ENCODE results near the gene TCEANC2.

Gene TCEANC2

DNA sequence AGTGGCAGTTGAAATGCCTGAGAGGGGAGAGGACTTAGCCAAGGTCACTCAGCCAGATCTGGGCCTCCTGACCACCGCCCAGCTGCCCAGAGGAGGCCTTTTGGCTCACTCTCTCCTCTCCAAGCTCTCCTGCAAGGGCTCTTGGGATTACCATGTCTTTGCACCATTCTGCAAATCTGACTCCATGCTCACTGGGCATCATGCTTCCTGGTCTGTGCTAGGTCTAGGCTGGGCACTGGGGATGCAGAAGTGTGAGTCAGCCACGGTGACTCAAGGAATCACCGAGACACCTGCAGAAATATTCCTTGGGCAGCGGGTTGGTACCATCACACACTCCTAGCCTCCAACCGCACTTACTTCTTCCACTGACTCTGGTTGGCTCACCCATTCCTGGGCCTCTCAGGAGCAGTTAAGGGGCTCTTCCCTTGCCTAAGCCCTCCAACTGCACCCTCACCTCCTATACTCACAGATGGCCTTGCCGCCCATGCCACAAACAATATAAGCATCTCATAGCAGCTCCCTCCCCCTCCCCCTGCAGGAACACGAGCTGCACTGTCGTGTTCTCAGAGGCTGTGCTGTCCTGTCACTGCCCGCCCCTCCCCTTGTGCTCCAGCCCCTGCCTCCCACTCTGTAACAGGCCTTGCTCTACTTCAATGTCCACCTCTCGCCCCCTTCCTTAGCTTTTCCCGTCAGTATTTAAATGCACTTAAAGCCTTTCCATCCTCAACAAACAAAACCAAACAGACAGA lies 64.6 kb downstream of the TCEANC2 start:
- no peak for DNase-seq

DNA sequence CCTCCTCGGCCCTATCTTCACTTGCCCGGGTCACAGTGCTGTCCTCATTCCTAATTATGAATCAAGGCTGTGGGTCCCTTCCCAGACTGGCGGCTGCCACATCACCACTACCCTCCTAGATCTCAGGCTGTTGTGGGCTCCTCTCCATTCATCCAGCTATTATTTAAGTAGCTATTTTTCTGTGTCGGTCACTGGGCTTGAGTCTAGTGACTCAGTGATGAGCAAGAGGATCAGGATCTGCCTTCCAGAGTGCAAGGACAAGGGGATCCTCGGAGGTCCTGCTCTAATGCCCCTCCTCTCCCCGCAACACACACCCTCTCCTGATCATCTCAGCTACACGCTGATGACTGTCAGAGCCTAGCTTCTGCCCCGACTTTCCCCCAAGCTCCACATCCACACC lies 65.3 kb downstream of the TCEANC2 start:
- no peak for DNase-seq

DNA sequence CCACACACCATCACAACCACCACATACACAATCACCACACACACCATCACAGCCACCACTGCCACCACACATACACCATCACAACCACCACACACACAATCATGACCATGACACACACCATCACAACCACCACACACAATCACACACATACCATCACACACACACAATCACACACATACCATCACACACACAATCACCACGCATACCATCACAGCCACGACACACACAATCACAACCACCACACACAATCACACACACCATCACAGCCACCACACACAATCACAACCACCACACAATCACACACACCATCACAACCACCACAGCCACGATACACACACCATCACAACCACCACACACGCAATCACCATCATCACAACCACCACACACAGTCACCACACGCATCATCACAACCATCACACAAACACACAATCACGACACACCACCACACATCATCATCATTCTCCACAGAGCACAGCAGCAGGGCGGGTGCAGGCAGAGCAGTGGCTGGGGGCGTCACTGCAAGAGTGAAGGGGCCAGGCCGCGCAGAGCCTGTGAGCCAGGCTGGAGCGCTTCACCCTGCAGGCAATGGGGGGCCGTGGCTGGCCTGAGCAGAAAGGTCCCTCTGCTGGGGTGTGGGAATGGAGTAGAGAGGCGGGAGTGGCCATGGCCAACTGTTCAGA lies 66.8 kb downstream of the TCEANC2 start:
- DNase-seq = no peak

DNA sequence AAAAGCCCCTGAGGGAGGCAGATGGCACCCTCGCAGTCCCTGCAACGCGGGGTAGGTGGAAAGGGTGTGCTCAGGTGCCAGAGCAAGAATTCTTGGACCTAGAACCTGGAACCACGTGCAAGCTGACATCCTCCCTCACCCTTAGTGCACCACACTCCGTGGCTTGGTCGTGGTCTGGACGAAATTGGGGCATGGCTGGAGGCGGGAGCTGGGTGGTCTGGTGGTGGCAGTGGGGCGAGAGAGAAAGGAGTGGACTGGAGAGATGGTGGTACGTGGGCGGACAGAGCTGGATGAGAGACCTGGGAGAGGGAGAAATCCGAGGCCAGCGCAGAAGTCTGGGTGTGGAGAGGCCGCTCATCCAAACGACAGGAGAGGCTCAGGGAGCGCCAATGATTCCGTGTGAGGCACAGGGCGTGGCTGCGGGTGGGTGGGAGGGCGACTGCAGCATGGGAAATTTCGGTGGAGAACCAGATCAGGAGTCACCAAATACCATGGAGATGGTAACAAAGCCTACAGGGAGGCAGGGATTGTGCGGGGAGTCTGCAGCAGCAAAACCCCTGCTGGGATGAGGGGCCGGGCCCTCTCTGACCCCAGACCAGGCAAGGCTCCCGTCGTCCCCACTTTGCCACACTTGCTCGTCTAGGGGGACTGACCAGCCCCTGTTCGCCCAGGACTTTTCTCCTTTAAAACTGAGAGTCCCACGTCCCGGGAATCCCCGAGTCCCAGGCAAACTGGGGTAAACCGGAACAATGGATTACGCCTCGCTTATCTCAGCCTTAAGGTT lies 67.5 kb downstream of the TCEANC2 start:
- no peak for DNase-seq

DNA sequence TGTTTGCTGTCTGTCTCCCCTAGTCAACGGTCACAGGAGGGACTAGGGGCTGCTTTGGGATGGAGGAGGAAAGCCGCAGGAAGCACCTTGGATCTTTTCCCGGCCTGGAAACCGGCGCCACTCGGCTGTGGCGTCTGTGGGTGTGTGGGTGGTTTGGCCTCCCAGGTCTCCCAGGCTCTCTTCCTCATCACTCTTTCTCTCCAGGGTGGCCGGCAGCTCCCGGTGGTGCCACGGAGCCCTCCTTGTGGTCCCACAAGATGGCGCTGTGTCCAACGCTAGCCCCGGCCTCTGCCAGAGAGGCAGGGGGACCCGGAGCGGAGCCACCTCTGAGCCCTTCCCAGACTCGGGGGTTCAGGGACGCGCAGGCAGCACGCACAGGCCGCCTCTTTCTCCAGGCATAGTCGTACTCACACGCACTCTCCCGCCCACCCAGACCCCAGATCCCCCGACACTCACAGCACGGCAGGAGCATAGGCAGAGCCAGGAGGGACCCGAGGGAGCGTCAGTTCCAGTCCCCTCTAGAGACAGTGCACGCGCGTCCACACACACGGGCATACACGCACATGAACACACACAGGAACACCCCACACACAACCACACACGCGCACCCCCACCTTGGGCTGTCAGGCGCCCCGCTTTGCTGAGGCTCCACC lies 68.2 kb downstream of the TCEANC2 start:
- DNase-seq = no peak

DNA sequence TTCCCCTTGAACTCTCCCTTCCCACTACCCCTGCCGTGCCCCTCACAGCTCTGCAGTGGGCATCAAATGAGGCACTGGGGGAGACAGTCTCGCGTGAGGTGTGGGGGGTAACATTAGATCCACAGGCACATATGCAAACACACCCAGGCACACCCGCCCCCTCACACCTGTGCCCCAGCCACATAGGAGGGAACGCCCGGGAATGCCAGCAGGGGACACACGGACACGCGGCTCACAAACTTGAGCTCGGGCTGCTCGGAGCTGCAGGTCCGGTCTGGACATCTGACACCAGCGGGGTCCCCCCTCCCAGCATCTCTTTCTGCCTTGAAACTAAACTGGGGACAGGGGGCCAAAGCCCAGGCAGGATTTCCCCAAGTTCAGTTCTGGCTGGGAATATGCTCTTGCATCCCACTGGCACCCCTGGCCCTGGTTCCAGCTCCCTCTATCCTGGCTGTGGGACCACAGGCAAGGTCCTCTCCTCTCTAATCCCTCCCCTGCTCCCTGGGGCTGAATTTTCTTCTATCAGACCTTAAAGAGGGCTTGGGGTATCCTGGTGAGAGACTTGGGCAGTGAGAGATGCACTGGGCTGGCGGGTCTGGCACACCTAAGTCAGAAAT lies 68.8 kb downstream of the TCEANC2 start:
- DNase-seq = no peak

DNA sequence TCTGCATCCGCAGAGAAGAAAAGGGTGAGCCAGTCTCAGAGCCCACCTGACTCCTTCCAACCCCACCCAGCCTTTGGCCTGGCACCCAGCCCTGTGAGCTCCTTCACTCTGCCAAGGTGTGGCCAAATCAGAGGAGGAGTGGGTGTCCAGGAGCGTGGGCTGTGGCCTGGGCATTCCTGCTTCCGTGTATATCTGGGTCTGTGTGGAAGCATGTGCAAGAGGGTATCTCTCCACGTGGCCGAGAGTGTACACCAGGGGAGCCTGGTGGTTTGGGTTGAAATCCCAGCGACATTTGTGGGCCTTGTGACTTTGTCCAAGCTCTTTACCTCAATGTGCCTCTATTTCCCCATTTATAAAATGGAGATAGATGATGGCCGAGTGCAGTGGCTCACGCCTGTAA lies 69.6 kb downstream of the TCEANC2 start:
- no peak for DNase-seq

DNA sequence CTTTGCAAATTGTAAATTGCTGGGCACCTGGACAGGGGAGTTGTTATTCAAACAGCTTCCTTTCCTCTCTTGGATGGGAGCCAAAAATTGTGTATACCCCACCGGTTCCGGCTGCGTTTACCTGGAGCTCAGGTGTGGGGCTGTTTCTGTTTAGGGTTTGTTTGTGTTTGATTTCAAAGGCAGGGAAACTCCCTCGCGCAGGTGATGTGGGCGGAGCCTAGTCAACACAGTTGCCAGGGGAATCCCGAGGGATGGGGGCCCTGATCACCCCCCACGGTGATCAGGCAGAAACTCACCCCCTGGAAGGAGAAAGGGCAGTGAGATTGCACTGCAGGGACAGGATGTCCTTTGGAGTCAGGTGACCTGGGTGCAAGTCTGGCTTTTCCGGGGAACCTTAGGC lies 71.1 kb downstream of the TCEANC2 start:
- no peak for DNase-seq

DNA sequence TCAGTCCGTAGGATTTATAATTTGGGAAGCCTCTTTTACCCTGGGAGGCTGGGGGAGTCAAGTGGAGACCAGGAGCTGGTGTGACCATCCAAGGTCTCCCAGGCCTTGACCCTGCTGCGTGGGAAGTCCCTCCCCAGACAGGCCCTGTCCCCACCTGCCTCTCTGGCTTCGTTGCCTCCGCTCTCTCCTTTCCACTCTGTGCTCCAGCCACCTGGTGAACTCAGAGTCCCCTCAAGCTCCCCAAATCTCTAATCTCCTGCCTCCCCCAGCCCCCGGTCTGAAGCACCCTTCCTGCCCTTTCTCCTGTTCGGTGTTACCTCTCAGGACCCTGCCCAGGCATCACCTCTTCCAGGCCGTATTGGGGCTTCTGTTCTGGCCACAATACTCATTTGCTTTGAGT lies 71.5 kb downstream of the TCEANC2 start:
- no peak for DNase-seq

DNA sequence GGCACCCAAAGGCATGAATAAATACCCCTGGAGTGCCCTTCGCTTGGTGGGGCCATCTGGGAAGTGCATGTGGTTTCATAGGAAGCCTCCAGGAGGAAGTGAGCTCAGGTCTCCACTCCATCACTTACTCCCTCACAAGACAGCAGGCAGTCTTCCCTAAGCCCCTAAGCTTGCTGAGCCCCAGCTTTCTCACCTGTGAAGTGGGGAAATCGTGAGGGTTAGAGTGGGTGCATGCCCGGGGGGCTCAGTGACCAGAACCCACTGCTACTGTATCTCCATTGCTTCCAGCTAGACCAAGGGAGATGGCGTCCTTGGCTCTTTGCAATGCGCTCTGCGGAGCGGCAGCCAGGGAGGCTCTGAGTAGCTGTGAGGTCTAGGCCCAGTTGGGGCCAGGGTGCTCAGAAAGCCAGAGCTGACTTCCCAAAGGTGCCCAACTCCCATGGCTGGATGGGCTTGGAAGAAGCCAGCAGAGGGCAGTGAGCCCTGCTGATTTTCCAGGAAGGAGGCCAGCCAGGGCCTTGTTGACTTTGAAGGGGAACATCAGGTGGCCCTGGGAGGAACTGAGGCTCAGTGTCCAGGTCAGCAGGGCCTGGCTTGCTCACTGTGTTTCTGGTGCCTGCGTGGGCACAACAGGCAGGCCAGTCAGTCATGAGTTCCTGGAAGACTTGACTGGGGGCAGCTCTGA lies 72.1 kb downstream of the TCEANC2 start:
- no peak for DNase-seq

DNA sequence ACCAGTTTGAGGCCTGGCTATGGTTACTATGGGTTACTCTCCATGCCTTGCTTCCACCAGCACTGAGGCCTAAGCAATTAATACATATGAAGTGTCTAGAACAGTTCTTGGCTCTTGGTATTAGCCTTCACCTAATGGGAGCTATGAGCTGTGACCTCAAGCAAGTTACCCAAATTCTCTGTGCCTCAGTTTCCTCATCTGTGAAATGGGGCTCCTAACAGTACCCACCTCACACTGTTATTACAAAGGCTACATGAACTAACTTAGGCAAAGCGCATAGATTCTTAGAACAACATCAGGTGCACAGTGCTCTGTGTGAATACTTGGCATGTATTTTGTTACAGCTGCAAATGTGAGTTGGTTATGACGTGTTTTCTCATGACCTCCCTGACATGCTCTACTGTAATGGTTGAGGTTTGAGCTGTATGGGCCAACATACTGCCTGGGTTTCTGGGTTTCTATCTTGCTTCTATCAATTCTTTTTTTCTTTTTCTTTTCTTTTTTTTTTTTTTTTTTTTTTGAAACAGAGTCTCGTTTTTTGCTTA lies 72.9 kb downstream of the TCEANC2 start:
- DNase-seq = no peak

DNA sequence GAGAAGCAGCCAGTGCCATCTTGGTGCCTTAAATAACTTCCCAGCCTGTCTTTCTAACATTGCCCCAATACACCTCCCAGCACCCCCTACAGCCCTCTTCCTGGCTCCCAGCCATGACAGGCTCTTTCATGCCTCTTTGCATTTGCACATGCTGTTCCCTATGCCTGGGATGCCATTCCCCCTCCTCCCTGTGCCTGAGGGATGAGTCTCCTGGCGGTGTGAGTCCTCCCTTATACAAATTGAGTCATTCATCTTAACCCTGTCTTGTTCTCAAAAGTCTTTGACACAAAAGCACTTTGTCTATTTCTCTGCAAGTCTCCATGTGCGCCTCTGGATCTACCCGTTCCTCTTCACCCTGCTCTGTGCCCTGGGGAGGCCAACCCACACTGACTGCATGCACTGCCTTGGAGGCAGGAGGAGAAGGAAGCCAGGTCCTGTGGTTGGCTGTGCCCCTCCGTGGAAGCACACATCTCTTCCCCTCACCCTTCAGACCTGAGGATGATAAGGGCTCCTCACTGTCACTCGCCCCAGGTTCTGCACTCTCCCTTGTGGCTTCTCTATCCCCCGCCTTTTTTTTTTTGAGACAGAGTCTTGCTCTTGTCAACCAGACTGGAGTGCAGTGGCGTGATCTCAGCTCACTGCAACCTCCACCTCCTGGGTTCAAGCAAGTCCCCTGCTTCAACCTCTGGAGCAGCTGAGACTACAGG lies 74.3 kb downstream of the TCEANC2 start:
- no peak for DNase-seq

DNA sequence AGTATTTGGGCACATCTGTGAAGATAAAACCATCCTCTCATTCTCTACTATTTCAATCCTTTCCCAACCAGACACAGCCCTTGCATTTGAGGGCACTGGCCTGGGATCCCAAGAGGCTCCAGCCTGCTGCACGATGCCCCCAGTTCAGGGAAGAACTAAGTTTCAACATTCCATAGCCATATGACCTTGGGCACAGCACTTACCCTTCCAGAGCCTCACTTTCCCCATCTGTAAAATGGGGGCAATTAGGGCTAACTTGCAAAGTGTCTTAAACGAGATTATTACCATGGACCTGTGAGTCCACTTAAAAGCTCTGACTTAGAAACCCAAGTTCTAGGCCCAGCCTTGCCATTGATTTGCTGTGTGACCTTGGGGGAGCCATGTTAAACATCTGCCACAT lies 76.5 kb downstream of the TCEANC2 start:
- DNase-seq = no peak

DNA sequence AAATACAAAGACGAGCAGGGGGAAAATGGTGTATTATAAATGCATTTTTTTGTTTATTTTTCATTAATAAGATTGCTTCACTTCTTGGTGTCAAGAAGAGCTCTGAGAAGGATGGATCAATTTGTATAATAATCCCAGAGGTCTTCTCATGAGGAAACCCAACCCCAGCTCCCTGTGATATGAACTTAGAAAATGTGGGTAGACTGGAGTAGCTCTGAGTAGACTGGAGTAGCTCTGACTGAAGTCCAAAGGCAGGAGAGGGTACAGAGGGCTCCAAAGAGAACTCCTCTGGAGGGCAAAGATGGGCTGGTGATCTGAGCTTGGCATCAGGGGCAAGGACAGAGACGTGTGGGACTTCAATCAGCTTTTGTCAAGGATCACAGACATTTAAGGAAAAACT lies 78.0 kb downstream of the TCEANC2 start:
- no peak for DNase-seq

DNA sequence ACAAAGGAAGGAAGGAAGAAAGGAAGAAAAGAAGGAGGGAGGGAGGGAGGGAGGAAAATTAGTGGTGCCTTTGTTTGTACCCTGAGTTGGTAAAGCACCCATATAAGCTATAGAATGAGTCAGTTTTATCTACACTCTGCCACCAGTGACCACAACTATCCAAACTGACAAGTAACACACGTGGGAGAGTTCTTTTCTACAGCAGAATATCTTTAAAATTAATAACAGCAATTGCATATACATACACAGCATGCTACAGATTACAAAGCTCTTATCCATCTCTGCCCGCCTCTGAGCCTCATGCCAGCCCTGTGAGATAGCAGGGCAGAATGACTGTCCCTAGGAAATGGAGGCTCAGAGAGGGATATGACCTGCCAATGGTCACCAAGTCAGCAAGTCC lies 79.1 kb downstream of the TCEANC2 start:
- DNase-seq = no peak

DNA sequence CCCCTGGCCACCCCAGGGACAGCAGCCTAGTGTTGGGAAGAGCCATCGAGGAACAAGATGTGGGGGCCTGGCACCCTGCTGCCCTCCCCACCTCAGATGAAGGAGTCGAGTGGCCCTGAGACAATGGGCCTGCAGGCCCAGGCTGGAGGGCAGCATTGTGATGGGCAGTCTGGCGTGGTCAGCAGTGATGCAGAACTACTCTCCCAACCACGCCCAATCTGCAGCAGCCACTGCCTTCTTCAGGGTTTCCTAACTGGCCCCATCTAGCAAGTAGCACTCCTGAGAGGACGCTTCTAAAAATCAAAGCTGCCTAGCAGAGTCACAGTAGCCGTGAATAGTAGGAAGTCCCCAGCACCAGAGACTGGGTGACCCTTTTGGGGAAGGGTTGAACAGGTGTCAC lies 80.9 kb downstream of the TCEANC2 start:
- DNase-seq = no peak

DNA sequence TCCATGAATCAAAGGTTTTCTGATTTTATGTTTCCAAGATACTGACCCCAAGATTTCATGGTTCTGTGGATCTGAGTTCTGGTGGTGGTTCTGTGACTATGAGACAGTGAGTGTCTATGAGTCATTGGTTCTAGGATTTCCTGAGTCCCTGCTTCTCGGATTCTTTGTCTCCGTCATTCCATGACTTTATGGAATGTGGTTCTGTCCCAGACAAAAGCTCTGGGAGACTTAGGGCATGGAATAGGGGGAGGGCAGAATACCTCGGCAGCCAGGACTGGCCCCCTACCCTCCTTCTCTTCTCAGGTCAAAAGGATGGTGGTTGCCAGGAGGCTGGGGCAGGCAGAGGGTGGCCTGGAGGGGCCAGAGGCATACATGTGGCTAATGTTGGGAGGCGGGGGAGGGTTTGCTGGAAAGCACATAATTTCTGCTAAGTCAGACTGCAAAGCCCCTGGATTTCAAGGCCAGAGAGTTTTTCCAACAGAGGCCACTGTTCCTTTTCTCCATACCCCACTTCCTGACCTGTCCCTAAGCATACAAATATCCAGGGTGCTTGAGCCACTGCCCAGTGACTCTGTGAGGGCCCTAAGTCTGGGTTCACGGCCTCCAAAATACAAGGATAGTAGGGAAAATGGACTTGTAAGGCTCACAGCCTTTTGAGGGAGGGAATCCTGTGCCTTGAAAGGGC lies 82.2 kb downstream of the TCEANC2 start:
- no peak for DNase-seq

DNA sequence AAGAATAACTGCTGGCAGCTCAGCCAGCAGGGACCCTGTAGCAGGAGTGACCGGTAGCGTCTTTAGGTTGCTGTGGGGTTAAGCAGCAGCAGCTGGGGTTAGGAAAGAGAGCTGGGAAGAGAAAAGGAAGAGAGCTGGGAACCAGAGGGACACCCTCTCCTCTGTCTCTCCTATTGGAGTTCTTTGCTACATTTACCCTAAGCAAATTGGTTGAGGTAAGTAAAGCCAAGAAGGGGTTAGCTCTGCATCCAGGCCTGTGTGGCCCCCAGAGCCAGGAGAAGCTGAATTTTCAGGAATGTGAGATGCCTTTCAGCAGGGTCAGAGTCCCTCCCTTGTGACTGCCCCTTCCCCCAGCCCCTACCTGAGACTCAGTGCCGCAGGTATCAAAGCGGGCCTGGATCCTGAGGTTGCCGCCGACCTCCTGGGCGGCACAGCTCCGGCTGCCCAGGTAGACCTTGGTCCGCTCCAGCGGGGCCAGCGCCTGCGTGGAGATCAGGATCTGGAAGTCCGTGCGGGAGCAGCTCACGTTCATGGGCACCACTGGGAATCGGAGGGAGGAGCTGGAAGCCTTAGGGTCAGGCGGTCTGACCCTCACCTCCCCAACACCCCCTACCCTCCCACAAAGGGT lies 83.0 kb downstream of the TCEANC2 start:
- DNase-seq = no peak

DNA sequence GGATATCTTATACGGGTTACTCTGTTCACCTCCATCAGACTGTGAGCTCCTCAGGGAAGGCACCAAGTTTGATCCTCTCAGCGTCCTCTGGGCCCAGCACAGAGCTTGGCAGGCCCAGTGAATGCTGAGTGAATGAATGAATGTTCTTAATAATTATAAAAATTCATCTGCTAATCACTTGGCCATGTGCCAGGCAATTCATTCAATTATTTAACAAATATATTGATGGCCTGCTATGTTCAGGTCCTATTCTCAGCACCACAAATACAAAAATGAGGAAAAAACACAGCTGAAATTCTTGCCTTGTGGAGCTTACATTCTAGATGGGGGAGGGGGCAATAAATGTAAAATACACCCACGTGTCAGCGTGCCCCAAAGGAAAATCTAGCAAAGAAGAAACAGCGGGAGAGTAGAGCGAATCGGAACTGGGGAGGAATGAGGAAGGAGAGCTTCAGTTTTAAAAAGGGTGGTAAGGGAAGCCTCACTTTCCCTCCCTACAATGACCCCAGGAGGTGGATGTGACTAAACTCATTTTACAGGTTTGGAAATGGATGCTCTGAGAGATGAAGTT lies 83.6 kb downstream of the TCEANC2 start:
- no peak for DNase-seq

DNA sequence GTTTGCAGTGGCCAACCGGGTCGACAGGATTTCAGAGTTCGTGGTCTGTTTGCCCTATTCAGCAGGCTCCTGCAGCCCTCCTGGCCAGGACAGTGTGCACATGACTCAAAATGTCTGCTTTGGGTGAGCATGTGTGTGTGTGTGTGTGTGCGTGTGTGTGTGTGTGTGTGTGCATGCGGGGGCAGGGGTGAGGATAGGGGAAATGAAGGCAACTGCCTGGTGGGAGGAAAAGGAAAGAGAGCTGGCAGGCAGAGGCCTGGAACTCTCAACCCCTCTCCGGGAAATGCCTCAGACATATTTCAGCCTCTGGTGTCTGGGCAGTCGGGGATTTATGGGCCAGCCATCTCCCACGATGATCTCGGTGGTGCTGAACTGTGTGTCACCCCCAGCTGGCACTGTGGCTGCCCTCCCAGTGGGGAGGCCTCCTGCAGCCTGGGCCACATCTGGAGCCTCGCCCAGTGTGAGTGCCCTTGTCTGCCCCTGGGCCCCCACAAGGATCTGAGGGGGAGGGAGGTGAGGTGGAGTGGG lies 84.2 kb downstream of the TCEANC2 start:
- DNase-seq = no peak
